Ovary (tissue), 10 donors: ENCODE data around the gene ACTN1. TPM values are rescaled to one million over a fixed set of nuclear protein-coding genes. Genes with fewer than 3 reads are reported as not detected.
A peak's percentile ranks its signal among the peaks of the same experiment; 100 is the strongest.
"Not testable (repeated sequence)": the region's sequence is repeated elsewhere in the genome, so short reads cannot be mapped to it uniquely, and the experiment has no call there.

Experiments
- DNase-seq, 5 donors: peaks; one replicate each; pipeline ENCODE4 v3.0.0-alpha.2; 2019 to 2020
- H3K27ac ChIP-seq, 2 donors: fragments of 200-600 bp; one replicate each; pipeline versions ENCODE4 v1.5.1 to v1.8.0; 2019 to 2022
- H3K27me3 ChIP-seq: fragments of 200-600 bp; one replicate; pipeline ENCODE4 v1.8.0; 2022
- H3K36me3 ChIP-seq: fragments of 200-600 bp; sonication (generic); one replicate; pipeline ENCODE4 v1.5.1; 2019
- H3K4me1 ChIP-seq: one replicate; pipeline ENCODE4 v1.8.1; 2013; ENCODE audit warnings: mild to moderate bottlenecking, moderate library complexity; ENCODE audit not compliant: insufficient read depth
- H3K4me3 ChIP-seq: fragments of 200-600 bp; sonication (generic); one replicate; pipeline ENCODE4 v1.5.1; 2017
- H3K9me3 ChIP-seq, 2 donors: fragments of 200-600 bp in 1 of 2; sonication (generic) in 1 of 2; one replicate each; pipeline versions ENCODE4 v1.5.1 to v1.8.1; 2013 to 2019; ENCODE audit warnings: mild to moderate bottlenecking in 1 of 2, moderate library complexity in 1 of 2
- EP300 ChIP-seq: sonication (generic); formaldehyde crosslinking; IDR thresholded peaks from one replicate; pipeline ENCODE4 v1.6.1; 2017; ENCODE audit warnings: antibody characterized with exemption
- POLR2A ChIP-seq: fragments of 450-650 bp; IDR thresholded peaks from one replicate; pipeline ENCODE4 v1.6.1; 2017; ENCODE audit warnings: antibody characterized with exemption, mild to moderate bottlenecking, moderate library complexity
- WGBS, 3 donors: extraction: QIAGEN DNeasy Blood & Tissue Kit in 1 of 3; methylation state at CpG; one replicate each; pipeline versions ENCODE4 v1.1.5 to v1.1.7; 2013 to 2017; 5-methylcytosine and 5-hydroxymethylcytosine counted together
- intact Hi-C, 4 donors: fragments of 100-400 bp; cut with DNase I; formaldehyde crosslinking; loops; one replicate each; pipeline versions ENCODE4 v1.11.0 to v1.15.1; 2022 to 2023
- long read RNA-seq, 3 donors: library from polyadenylated mRNA in 2 of 3; unstranded in 2 of 3; transcript quantifications; one replicate each; pipeline ENCODE4 v2.0.0 and lab custom pipeline, GENCODE V29; 2021 to 2026
- polyA plus RNA-seq, 2 donors: library from polyadenylated mRNA; stranded (reverse); fragments of 200-250 nt in 1 of 2; fragments of 350-450 nt in 1 of 2; fragmentation: Illumina TruSeq in 1 of 2; extraction: RNeasy Lipid Tissue Mini Kit (QIAGEN cat#74804) in 1 of 2; gene quantifications; one replicate each; pipeline ENCODE4 v1.2.3, GENCODE V29; 2013 to 2014
- total RNA-seq, 7 donors: library from RNA; depleted of rRNA in 2 of 7; stranded (reverse); fragments of >200 nt in 2 of 7; fragmentation: NEBNext Ultra II Directional in 3 of 7; extraction: Animal tissue kit (Norgen Biotek cat#: 25700) in 3 of 7; gene quantifications; one replicate each; pipeline versions ENCODE4 v1.1.0 to v1.2.4, GENCODE V29; 2016 to 2023
- TF ChIP-seq, protein P1 (sequence below), 3 donors: fragments of 450-650 bp in 2 of 3; fragments of 200-600 bp in 1 of 3; IDR thresholded peaks; one replicate each; pipeline versions ENCODE4 v1.5.1 to v1.8.0; 2016 to 2022; ENCODE audit warnings: antibody characterized with exemption in 3 of 3, mild to moderate bottlenecking in 1 of 3
- donor health status: DM: no; HTN: no; CAD: no; lungs with moderate emphysema.
- donor health status: DM: no; HTN: no; CAD: no.
- donor health status: Bipolar disorder and iron deficiency.
- donor health status: DM: yes; HTN: yes; CAD: no.
- donor health status: DM: no; HTN: no; CAD: no.
- donor health status: DM: yes; HTN: yes; CAD: no.

The ACTN1 gene
- total RNA-seq (100 to 1,000 TPM in 5 of 7 donors, 10 to 100 TPM in 2; 39.0 to 203 (median 138) TPM), polyA plus RNA-seq (100 to 1,000 TPM in 1 of 2 donors, 10 to 100 TPM in 1; 60.3 to 178 TPM)
- long read RNA-seq, donor 1, full-length matches to known transcripts = 188 of 289 reads
- long read RNA-seq, donor 1, partial matches to known transcripts = 71 of 289 reads
- long read RNA-seq, donor 1, other reads (novel, unspliced or antisense) = 30 of 289 reads
- long read RNA-seq, donor 2, transcript ACTN1-201 (21 exons, 3,779 nt) = major isoform, 8 of 41 reads
- long read RNA-seq, donor 2, partial matches to known transcripts = 32 of 41 reads
- long read RNA-seq, donor 2, other reads (novel, unspliced or antisense) = 0 of 41 reads
- long read RNA-seq, donor 3, full-length matches to known transcripts = 312 of 458 reads
- long read RNA-seq, donor 3, partial matches to known transcripts = 73 of 458 reads
- long read RNA-seq, donor 3, other reads (novel, unspliced or antisense) = 73 of 458 reads

DNA sequence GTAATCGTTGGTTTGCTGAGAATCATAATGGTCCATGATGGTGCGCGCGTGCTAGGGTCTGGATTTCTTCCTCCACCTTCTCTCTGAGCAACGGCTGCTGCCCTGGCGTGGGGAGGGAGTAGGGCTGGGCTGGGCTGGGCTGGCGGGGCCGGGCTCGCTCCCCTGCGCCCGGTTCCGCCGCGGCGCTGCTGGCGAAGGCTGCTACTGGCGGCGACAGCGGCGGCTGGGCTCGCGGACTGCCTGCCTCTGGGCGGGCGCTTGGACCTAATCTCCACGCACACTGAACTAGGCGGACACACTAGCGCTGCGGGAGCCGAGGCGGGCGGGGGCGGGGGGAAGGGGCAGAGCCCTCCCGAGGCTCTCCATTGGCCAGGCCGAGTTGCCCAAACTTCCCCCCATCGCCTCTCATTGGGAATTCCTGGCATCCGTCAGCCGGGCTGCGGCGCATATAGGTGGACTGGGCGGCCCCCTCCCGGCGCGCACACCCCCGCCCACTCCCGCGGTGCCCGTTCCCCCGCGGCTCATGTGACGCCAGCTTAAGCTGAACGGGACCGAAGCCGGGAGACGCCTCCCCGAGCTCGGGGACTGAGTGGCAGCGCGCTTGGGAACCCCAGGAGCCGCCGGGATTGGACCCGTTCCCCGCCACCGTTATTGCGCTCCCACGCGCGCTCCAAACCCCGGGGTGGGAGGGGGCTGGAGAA, at the start of gene ACTN1:
Gene ACTN1 (minus strand): TSS at position 282 of the 701 bp plus-strand sequence. CDS start 246 bp downstream, at position 36.
- Histone ChIP-seq H3K27me3 (no peaks in the 10 kb centered on the region), H3K4me1 (peaks cover 24% of the 10 kb centered on the region), H3K4me3 (peak within 1 kb of the TSS; percentile 80), H3K27ac (peak within 1 kb of the TSS; percentile 96 to 97), H3K36me3 (no peaks in the 10 kb centered on the region), H3K9me3 (no peaks in the 10 kb centered on the region)
- 0 to 1% (median 0%) methylated on average over 44 to 68 of the region's 68 CpGs for WGBS, 3 donors
- TF ChIP-seq, protein P1, sequence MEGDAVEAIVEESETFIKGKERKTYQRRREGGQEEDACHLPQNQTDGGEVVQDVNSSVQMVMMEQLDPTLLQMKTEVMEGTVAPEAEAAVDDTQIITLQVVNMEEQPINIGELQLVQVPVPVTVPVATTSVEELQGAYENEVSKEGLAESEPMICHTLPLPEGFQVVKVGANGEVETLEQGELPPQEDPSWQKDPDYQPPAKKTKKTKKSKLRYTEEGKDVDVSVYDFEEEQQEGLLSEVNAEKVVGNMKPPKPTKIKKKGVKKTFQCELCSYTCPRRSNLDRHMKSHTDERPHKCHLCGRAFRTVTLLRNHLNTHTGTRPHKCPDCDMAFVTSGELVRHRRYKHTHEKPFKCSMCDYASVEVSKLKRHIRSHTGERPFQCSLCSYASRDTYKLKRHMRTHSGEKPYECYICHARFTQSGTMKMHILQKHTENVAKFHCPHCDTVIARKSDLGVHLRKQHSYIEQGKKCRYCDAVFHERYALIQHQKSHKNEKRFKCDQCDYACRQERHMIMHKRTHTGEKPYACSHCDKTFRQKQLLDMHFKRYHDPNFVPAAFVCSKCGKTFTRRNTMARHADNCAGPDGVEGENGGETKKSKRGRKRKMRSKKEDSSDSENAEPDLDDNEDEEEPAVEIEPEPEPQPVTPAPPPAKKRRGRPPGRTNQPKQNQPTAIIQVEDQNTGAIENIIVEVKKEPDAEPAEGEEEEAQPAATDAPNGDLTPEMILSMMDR (IDR thresholded peaks at IDR 0.05) = no peak
- TF ChIP-seq EP300 (peak; percentile 49), POLR2A (peak; percentile 65)
- DNase-seq = peak; percentile 91 to 96 (median 95)
- intact Hi-C loops = loop anchor here (5.0 to 10.0 kb wide), 6 partner anchors 42 to 116 kb away; no protein-coding TSS in a partner anchor

DNA sequence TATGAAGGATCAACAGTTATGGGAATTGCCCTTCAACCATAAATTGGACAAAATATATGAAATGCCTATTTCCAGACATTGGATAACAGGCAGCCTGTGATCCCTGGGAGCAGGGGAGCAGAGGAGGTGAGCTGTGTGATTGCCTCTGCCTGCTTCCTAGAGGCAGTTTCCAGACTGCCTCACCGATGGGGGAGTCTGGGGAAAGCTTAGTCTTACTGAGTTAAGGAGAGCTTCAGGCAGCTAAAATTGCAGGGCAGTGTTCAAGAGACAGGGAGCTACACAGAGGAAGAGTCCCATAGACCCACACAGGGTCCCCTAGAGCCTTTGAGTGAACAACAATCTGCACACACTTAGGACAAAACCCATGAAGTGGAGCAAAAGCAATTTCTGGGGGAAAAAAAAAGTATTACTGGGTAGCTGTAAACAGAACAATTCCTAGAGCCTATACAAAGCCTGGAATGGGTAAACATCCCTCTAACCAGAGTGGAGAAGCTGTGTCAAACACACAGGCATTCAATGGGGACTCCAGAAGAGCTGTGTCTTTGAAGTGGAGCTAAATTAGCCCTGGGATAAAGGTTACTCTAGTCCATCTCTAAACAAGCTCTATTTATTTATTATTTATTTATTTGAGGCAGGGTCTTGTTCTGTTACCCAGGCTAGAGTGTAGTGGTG, 48.3 kb upstream of the ACTN1 start:
- intact Hi-C loops = no loop called here
- no peak overlapping the region for H3K27ac ChIP-seq
- WGBS, 3 donors = 27 to 52% (median 28%) methylated on average over 1 of the region's 1 CpG
- H3K27me3 ChIP-seq = no peaks in the 10 kb centered on the region
- no peaks in the 10 kb centered on the region for H3K4me1 ChIP-seq
- H3K36me3 ChIP-seq = no peaks in the 10 kb centered on the region
- no peak overlapping the region for H3K4me3 ChIP-seq
- TF ChIP-seq, protein P1 (IDR thresholded peaks at IDR 0.05) = no peak
- DNase-seq = no peak
- H3K9me3 ChIP-seq = no peaks in the 10 kb centered on the region

DNA sequence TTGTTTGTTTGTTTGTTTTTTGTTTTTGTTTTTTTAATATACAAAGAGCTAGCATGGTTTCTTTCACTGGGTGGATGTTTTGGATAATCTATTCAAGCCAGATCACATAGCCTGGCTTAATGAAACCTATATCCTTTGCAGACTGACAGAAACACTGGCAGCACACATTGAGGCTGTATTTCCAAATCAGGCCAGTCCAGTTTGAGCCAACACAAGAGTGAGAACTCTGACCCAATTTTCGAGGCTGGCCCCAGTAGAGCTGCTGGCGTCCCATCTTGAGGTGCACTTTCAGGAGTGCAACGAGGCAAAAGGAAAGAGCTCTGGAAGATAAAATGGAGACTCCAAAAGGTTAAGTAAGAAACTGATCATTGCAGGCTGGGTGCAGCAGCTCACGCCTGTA, 43.9 kb upstream of the ACTN1 start:
- no peaks in the 10 kb centered on the region for H3K27me3 ChIP-seq
- intact Hi-C loops = no loop called here
- H3K27ac ChIP-seq = no peak overlapping the region
- H3K4me3 ChIP-seq = no peak overlapping the region
- 85 to 90% (median 87%) methylated on average over 4 of the region's 4 CpGs for WGBS, 3 donors
- no peaks in the 10 kb centered on the region for H3K36me3 ChIP-seq
- TF ChIP-seq EP300 (no peak), POLR2A (no peak)
- TF ChIP-seq, protein P1 (IDR thresholded peaks at IDR 0.05) = no peak
- no peak for DNase-seq
- H3K9me3 ChIP-seq = no peaks in the 10 kb centered on the region
- no peaks in the 10 kb centered on the region for H3K4me1 ChIP-seq

DNA sequence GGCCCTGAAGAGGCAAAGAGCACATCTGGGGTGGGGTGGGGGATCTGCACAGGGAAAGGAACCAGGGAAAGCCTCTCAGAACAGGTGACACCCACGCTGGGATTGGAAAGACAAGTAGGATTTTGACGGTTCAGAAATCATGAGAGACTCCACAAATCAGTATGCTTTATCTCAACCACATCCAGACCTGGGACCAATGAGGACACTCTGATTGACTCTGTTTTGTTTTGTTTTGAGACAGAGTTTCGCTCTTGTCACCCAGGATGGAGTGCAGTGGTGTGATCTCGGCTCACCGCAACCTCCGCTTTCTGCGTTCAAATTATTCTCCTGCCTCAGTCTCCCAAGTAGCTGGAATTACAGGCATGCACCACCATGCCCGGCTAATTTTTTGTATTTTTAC, 43.0 kb upstream of the ACTN1 start:
- H3K27me3 ChIP-seq, H3K4me3 ChIP-seq, H3K9me3 ChIP-seq, intact Hi-C loops, DNase-seq, H3K27ac ChIP-seq, H3K4me1 ChIP-seq, H3K36me3 ChIP-seq: not testable (repeated sequence)
- WGBS, 3 donors = 87 to 93% (median 92%) methylated on average over 8 of the region's 8 CpGs
